ENCODE measurements around the gene LSG1.

GRCh38 chr3:194618858-194619608 is 53.0 kb downstream of the LSG1 start:
- no peak for TF ChIP-seq CTCF (IDR thresholded peaks at IDR 0.05)
- no peak for TF ChIP-seq POLR2A (IDR thresholded peaks at IDR 0.05)
